Mesenchymal stem cell (in vitro differentiated cells and primary cell): ENCODE data around the gene IL37.
"Not testable (repeated sequence)": the region's sequence is repeated elsewhere in the genome, so short reads cannot be mapped to it uniquely, and the experiment has no call there.

ENCODE experiments used
- DNase-seq: peaks from one replicate; pipeline ENCODE4 v3.0.0-alpha.2; 2013
- H2AFZ ChIP-seq: one replicate; pipeline ENCODE4 v1.6.1; 2013; ENCODE audit warnings: low read depth, mild to moderate bottlenecking, control low read depth, inconsistent platforms, low read length, moderate library complexity
- H2AK5ac ChIP-seq: 2 replicates; pipeline ENCODE4 v1.6.1; 2013; ENCODE audit warnings: low read length, moderate library complexity, mild to moderate bottlenecking, inconsistent platforms; ENCODE audit not compliant: severe bottlenecking
- H2BK120ac ChIP-seq: one replicate; pipeline ENCODE4 v1.6.1; 2013; ENCODE audit warnings: low read depth, mild to moderate bottlenecking, inconsistent platforms, low read length, moderate library complexity
- H2BK12ac ChIP-seq, 2 experiments: one replicate each; pipeline ENCODE4 v1.6.1; 2013; ENCODE audit warnings: inconsistent platforms in 2 of 2, low read length in 2 of 2, mild to moderate bottlenecking in 2 of 2, moderate library complexity in 2 of 2, control low read depth in 1 of 2
- H2BK15ac ChIP-seq: one replicate; pipeline ENCODE4 v1.6.1; 2013; ENCODE audit warnings: mild to moderate bottlenecking, low read depth, inconsistent platforms; ENCODE audit not compliant: poor library complexity, severe bottlenecking
- H2BK5ac ChIP-seq: 2 replicates; pipeline ENCODE4 v1.6.1; 2013; ENCODE audit warnings: low read depth, mild to moderate bottlenecking, low read length, control low read depth, inconsistent platforms; ENCODE audit not compliant: poor library complexity, severe bottlenecking
- H3K14ac ChIP-seq, 2 experiments: one replicate each; pipeline ENCODE4 v1.6.1; 2013; ENCODE audit warnings: inconsistent platforms in 2 of 2, low read length in 2 of 2, control low read depth in 1 of 2, mild to moderate bottlenecking in 1 of 2, moderate library complexity in 1 of 2
- H3K18ac ChIP-seq, 2 experiments: one replicate each; pipeline ENCODE4 v1.6.1; 2013; ENCODE audit warnings: inconsistent platforms in 2 of 2, low read length in 2 of 2, control low read depth in 1 of 2, low read depth in 1 of 2, mild to moderate bottlenecking in 1 of 2
- H3K23ac ChIP-seq, 2 experiments: one replicate each; pipeline ENCODE4 v1.6.1; 2013; ENCODE audit warnings: inconsistent platforms in 2 of 2, low read length in 2 of 2, mild to moderate bottlenecking in 2 of 2, moderate library complexity in 2 of 2, control low read depth in 1 of 2
- H3K27ac ChIP-seq: 2 replicates; pipeline ENCODE4 v1.5.1; 2013; ENCODE audit warnings: mild to moderate bottlenecking, moderate library complexity, low read length, control low read depth, inconsistent platforms; ENCODE audit not compliant: poor library complexity, severe bottlenecking
- H3K27me3 ChIP-seq, 2 experiments: 2 replicates each; pipeline versions ENCODE4 v1.6.1 to v1.7.0; 2013; ENCODE audit warnings: low read length in 2 of 2, mild to moderate bottlenecking in 2 of 2, moderate library complexity in 2 of 2, control low read depth in 1 of 2, inconsistent platforms in 1 of 2; ENCODE audit not compliant: control insufficient read depth in 1 of 2, insufficient read depth in 1 of 2
- H3K36me3 ChIP-seq, 2 experiments: 2 replicates each; pipeline versions ENCODE4 v1.6.1 to v1.7.0; 2013; ENCODE audit warnings: low read length in 2 of 2, control low read depth in 1 of 2, inconsistent platforms in 1 of 2, low read depth in 1 of 2, mild to moderate bottlenecking in 1 of 2; ENCODE audit not compliant: insufficient read depth in 2 of 2, control insufficient read depth in 1 of 2
- H3K4ac ChIP-seq, 2 experiments: one replicate each; pipeline ENCODE4 v1.6.1; 2013; ENCODE audit warnings: inconsistent platforms in 2 of 2, low read length in 2 of 2, mild to moderate bottlenecking in 2 of 2, moderate library complexity in 2 of 2, control low read depth in 1 of 2, low read depth in 1 of 2
- H3K4me1 ChIP-seq: 2 replicates; pipeline ENCODE4 v1.6.1; 2013; ENCODE audit warnings: low read depth, low read length, control low read depth; ENCODE audit not compliant: control insufficient read depth, insufficient read depth
- H3K4me2 ChIP-seq: 2 replicates; pipeline ENCODE4 v1.6.1; 2013; ENCODE audit warnings: low read length, mild to moderate bottlenecking, inconsistent platforms; ENCODE audit not compliant: poor library complexity, severe bottlenecking
- H3K4me3 ChIP-seq, 2 experiments: 2 replicates each; pipeline versions ENCODE4 v1.5.1 to v1.7.0; 2013; ENCODE audit warnings: low read length in 2 of 2, mild to moderate bottlenecking in 2 of 2, control low read depth in 1 of 2, low read depth in 1 of 2; ENCODE audit not compliant: insufficient read depth in 1 of 2
- H3K79me1 ChIP-seq: replicated peaks from 2 replicates; pipeline ENCODE4 v1.6.1; 2013; ENCODE audit warnings: mild to moderate bottlenecking, control low read depth, low read length, inconsistent platforms; ENCODE audit not compliant: poor library complexity, severe bottlenecking
- H3K9ac ChIP-seq: 2 replicates; pipeline ENCODE4 v1.7.0; 2013; ENCODE audit warnings: mild to moderate bottlenecking, low read length, moderate library complexity
- H3K9me3 ChIP-seq: 2 replicates; pipeline ENCODE4 v1.7.0; 2013; ENCODE audit warnings: mild to moderate bottlenecking, low read length; ENCODE audit not compliant: control insufficient read depth
- H4K8ac ChIP-seq: one replicate; pipeline ENCODE4 v1.6.1; 2013; ENCODE audit warnings: inconsistent platforms, mild to moderate bottlenecking, low read length, moderate library complexity
- H4K91ac ChIP-seq: one replicate; pipeline ENCODE4 v1.6.1; 2013; ENCODE audit warnings: mild to moderate bottlenecking, low read length, inconsistent platforms
- WGBS: methylation state at CpG from one replicate; pipeline ENCODE4 v1.1.7; 2013; ENCODE audit warnings: mixed read lengths; 5-methylcytosine and 5-hydroxymethylcytosine counted together

IL37 gene

DNA sequence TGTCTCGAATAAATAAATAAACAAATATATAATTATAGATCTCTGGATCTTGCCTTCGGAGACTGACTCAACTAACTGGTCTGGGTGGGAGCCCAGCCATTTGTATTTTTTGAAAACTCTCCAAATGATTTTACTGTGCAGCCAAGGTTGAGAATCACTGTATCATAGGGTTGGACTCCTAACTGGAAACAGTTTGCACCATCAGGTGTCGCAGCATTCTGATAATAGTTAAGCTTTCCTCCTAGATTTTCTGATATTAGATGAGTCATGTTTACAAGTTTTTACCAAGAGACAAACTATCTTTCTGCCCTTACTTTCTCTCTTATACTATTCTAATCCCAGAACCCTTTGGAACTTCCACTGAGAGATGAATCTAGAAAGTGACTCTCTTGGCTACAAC is 16.8 kb downstream of the IL37 start:
- no peak overlapping the region for H2AK5ac ChIP-seq
- no peak overlapping the region for H3K4me2 ChIP-seq
- no peak overlapping the region for H2BK12ac ChIP-seq
- H3K27ac ChIP-seq = no peak overlapping the region
- H2BK15ac ChIP-seq = no peak overlapping the region
- no peak overlapping the region for H3K9ac ChIP-seq
- H3K4me3 ChIP-seq = no peak overlapping the region
- DNase-seq = no peak
- H3K18ac ChIP-seq = no peak overlapping the region
- H3K36me3 ChIP-seq = no peaks in the 10 kb centered on the region
- H3K79me1 ChIP-seq = no peaks in the 10 kb centered on the region
- no peak overlapping the region for H2AFZ ChIP-seq
- H2BK5ac ChIP-seq = no peak overlapping the region
- no peak overlapping the region for H3K4ac ChIP-seq
- no peak overlapping the region for H2BK120ac ChIP-seq
- H3K27me3 ChIP-seq = peaks cover 15 to 39% of the 10 kb centered on the region in 2 experiments
- 100% methylated on average over 1 of the region's 3 CpGs for WGBS
- H4K8ac ChIP-seq = no peak overlapping the region
- H4K91ac ChIP-seq = no peak overlapping the region
- no peak overlapping the region for H3K14ac ChIP-seq
- peaks cover 3% of the 10 kb centered on the region for H3K4me1 ChIP-seq
- no peak overlapping the region for H3K23ac ChIP-seq
- H3K9me3 ChIP-seq = no peaks in the 10 kb centered on the region

GRCh38 chr2:112933261-112933660 is 22.3 kb downstream of the IL37 start:
- 91% methylated on average over 12 of the region's 12 CpGs for WGBS
- Histone ChIP-seq H3K4me3 (no peak overlapping the region), H3K36me3 (no peaks in the 10 kb centered on the region), H3K9ac (no peak overlapping the region), H3K4me2 (no peak overlapping the region), H3K27me3 (peaks cover 18 to 43% of the 10 kb centered on the region in 2 experiments), H4K8ac (peak overlapping the region; percentile 42), H2BK15ac (no peak overlapping the region), H3K18ac (peak overlapping the region in 1 of 2 experiments; percentile 34), H3K4ac (peak overlapping the region in 1 of 2 experiments; percentile 21), H3K79me1 (no peaks in the 10 kb centered on the region), H2AK5ac (no peak overlapping the region), H2BK5ac (no peak overlapping the region), H2BK120ac (no peak overlapping the region), H3K4me1 (no peaks in the 10 kb centered on the region), H3K27ac (no peak overlapping the region), H2BK12ac (no peak overlapping the region), H2AFZ (no peak overlapping the region), H3K23ac (peak overlapping the region in 1 of 2 experiments; percentile 11), H3K14ac (peak overlapping the region in 1 of 2 experiments; percentile 53), H4K91ac (peak overlapping the region; percentile 63), H3K9me3 (no peaks in the 10 kb centered on the region)
- DNase-seq = no peak

DNA sequence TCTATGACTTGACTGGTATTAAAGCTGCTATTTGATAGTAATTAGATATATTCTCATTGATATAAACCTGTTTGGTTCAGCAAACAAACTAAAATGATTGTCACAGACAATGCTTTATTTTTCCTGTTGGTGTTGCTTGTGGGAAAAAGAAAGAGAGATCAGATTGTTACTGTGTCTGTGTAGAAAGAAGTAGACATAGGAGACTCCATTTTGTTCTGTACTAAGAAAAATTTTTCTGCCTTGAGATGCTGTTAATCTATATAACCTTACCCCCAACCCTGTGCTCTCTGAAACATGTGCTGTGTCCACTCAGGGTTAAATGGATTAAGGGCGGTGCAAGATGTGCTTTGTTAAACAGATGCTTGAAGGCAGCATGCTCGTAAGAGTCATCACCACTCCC is 23.2 kb downstream of the IL37 start:
- H4K91ac ChIP-seq, H3K14ac ChIP-seq, H3K23ac ChIP-seq, H3K4me1 ChIP-seq, H3K9me3 ChIP-seq, H2AK5ac ChIP-seq, H2AFZ ChIP-seq, H2BK15ac ChIP-seq, H3K4ac ChIP-seq, H2BK12ac ChIP-seq, H3K27ac ChIP-seq, H3K9ac ChIP-seq, H4K8ac ChIP-seq, H3K4me3 ChIP-seq, H3K36me3 ChIP-seq, H3K18ac ChIP-seq, DNase-seq, H2BK5ac ChIP-seq, H2BK120ac ChIP-seq, H3K4me2 ChIP-seq, H3K79me1 ChIP-seq: not testable (repeated sequence)
- no CpG with 5 or more reads among the region's 2 CpGs for whole genome bisulfite sequencing
- peaks cover 22 to 48% of the 10 kb centered on the region in 2 experiments for H3K27me3 ChIP-seq

- DNase-seq = peak; percentile 17
- no peak overlapping the region for H3K23ac ChIP-seq
- no peak overlapping the region for H3K9ac ChIP-seq
- H3K18ac ChIP-seq = no peak overlapping the region
- H3K4me1 ChIP-seq = peaks cover 3% of the 10 kb centered on the region
- no peak overlapping the region for H4K8ac ChIP-seq
- H3K79me1 ChIP-seq = no peaks in the 10 kb centered on the region
- no peak overlapping the region for H3K4me2 ChIP-seq
- no peak overlapping the region for H2BK12ac ChIP-seq
- no peaks in the 10 kb centered on the region for H3K36me3 ChIP-seq
- H2BK120ac ChIP-seq = no peak overlapping the region
- peaks cover 18 to 41% of the 10 kb centered on the region in 2 experiments for H3K27me3 ChIP-seq
- no peak overlapping the region for H4K91ac ChIP-seq
- H3K14ac ChIP-seq = no peak overlapping the region
- H2AK5ac ChIP-seq = no peak overlapping the region
- no peak overlapping the region for H2BK15ac ChIP-seq
- H3K9me3 ChIP-seq = no peaks in the 10 kb centered on the region
- H2BK5ac ChIP-seq = no peak overlapping the region
- 100% methylated on average over 1 of the region's 2 CpGs for WGBS
- H3K4me3 ChIP-seq = no peak overlapping the region
- H3K27ac ChIP-seq = no peak overlapping the region
- H2AFZ ChIP-seq = no peak overlapping the region
- H3K4ac ChIP-seq = no peak overlapping the region
Measured at GRCh38 chr2:112936927-112937232, 25.9 kb downstream of the IL37 start.
